ENCODE measurements around the gene VASN. TPM values are rescaled to one million over a fixed set of nuclear protein-coding genes. Genes with fewer than 3 reads are reported as not detected.

The VASN gene
- total and polyA plus RNA-seq, 9 of the 15 experiments (the other 6 are each of a cell fraction or from before 2014, with no cell fraction given): 0.01 to 2.5 (median 0.41) TPM; not detected in 1

DNA sequence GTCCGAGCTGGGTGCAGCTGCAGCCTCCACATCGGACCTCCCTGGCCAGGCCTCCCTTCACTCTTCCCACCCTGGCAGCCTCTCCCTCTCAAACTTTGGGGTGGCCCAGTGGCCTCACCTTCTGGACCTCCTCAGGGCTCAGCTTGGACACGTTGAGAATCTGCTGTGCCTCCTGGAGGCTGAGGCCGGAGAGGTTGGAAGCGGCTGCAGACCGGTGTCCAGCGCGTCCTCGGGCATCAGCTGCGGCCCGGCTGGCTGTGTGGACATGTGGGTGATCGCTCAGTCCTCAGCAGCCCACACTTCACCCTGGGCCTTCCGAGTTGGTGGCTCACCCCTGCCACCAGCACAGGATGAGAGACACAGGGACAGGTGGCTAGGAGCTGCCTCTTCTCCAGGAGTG, 30.4 kb upstream of the VASN start (continued):
- TF ChIP-seq CBX8 (IDR thresholded peaks at IDR 0.05; ENCODE audit: borderline replicate concordance, extremely low read depth, low read depth, low read length, poor library complexity, severe bottlenecking) (no peak), PTRF (tag; IDR thresholded peaks at IDR 0.05) (no peak), ZSCAN32 (CRISPR knock-in tag; IDR thresholded peaks at IDR 0.05) (no peak), E2F4 (CRISPR knock-in tag; IDR thresholded peaks at IDR 0.05; ENCODE audit: low read depth) (no peak), ZBTB1 (CRISPR knock-in tag; IDR thresholded peaks at IDR 0.05; ENCODE audit: borderline replicate concordance, low read depth) (no peak), PCBP2 (IDR thresholded peaks at IDR 0.05; ENCODE audit: low read depth, low read length, poor library complexity, severe bottlenecking) (no peak), TCF7L2 (IDR thresholded peaks at IDR 0.05; ENCODE audit: low read depth, low read length) (no peak), PTTG1 (tag; IDR thresholded peaks at IDR 0.05; ENCODE audit: low read depth) (no peak)

All from K562 (cell line).